NCI-H1092 treated with DMSO at 0.1 percent for 48 hours (cell line): Measurements from ENCODE around the gene NLRC5.

Experiments used
- DNase-seq: peaks from one replicate; lab custom pipeline; 2025; lab: John Stamatoyannopoulos, UW

Gene NLRC5, protein sequence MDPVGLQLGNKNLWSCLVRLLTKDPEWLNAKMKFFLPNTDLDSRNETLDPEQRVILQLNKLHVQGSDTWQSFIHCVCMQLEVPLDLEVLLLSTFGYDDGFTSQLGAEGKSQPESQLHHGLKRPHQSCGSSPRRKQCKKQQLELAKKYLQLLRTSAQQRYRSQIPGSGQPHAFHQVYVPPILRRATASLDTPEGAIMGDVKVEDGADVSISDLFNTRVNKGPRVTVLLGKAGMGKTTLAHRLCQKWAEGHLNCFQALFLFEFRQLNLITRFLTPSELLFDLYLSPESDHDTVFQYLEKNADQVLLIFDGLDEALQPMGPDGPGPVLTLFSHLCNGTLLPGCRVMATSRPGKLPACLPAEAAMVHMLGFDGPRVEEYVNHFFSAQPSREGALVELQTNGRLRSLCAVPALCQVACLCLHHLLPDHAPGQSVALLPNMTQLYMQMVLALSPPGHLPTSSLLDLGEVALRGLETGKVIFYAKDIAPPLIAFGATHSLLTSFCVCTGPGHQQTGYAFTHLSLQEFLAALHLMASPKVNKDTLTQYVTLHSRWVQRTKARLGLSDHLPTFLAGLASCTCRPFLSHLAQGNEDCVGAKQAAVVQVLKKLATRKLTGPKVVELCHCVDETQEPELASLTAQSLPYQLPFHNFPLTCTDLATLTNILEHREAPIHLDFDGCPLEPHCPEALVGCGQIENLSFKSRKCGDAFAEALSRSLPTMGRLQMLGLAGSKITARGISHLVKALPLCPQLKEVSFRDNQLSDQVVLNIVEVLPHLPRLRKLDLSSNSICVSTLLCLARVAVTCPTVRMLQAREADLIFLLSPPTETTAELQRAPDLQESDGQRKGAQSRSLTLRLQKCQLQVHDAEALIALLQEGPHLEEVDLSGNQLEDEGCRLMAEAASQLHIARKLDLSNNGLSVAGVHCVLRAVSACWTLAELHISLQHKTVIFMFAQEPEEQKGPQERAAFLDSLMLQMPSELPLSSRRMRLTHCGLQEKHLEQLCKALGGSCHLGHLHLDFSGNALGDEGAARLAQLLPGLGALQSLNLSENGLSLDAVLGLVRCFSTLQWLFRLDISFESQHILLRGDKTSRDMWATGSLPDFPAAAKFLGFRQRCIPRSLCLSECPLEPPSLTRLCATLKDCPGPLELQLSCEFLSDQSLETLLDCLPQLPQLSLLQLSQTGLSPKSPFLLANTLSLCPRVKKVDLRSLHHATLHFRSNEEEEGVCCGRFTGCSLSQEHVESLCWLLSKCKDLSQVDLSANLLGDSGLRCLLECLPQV (N-terminal part only)

DNA sequence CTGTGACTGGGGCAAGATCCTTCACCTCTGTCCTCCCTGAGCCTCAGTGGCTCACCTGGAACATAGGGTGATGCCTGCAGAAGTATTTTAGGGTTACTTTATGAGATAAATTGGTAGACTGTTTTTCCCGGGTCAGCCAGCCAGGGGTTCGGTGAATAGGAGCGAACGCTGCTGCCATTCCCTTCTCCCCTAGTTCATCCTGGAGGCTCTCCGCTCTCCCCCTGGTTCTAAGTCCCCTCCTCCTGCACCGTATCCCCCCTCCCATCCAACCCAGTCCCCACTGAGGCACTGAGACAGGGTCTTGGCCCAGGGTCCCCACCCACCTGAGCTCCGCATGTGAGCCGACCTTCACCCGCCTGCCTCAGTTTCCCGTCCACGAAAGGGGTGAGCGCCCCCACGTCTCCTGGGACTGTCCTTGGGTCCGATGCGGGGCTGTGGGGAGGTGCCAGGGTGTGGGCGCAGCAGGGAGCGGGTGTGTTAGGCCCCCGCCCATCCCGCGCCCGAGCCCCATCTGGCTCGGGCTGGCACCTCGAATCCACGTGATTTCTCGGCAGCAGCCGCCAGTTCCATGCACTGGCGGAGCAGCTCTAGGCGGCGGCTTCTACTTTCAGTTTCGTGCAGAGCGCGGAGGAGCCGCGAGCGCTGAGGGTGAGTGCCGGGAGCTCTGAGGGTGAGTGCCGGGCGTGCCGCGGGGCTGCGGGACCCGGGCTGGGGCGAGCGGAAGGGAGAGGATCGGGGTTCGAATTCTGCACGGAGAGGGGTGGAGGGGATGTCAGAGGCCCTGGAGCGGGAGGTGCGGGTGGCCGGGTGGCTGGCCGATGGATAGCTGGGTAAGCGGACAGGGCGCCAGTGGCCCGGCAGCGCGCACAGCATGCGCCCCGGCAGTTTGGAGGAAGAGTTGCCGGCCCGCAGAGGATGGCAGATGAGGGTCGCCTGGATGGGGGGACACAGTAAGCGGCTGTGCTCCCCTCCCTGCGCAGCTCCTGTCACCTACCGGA is at the start of gene NLRC5:
TSS of gene NLRC5 (plus strand) at position 610 of the 998 bp plus-strand sequence. CDS start 31,156 bp downstream, outside the sequence.
- DNase-seq: peak; percentile 66

- peak; percentile 28 for DNase-seq
Measured at GRCh38 chr16:56939801-56940200, 49.6 kb upstream of the NLRC5 start.

DNA sequence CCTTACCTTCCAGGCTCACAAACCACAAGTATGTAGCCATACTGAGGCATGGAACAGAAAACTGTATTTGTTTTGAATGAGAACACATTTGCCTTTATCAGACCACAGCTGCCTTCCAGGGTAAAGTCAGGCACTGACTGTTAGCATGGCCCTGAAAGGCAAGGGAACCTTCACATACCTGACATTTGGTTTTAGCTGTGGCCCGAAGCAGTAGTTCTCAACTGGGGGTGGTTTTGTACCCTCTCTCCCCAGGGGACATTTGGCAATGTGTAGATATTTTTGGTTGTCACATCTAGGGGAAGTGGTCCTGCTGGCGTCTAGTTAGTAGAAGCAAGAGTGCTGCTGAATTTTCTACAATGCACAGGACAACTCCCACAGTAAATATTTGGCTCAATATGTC is 48.3 kb upstream of the NLRC5 start:
- no peak for DNase-seq

GRCh38 chr16:56941856-56942331 is 47.5 kb upstream of the NLRC5 start:
- no peak for DNase-seq

- no peak for DNase-seq
Measured at GRCh38 chr16:56943761-56944375, 45.5 kb upstream of the NLRC5 start.

- DNase-seq: no peak
Measured at GRCh38 chr16:56944954-56945839, 44.2 kb upstream of the NLRC5 start.

DNA sequence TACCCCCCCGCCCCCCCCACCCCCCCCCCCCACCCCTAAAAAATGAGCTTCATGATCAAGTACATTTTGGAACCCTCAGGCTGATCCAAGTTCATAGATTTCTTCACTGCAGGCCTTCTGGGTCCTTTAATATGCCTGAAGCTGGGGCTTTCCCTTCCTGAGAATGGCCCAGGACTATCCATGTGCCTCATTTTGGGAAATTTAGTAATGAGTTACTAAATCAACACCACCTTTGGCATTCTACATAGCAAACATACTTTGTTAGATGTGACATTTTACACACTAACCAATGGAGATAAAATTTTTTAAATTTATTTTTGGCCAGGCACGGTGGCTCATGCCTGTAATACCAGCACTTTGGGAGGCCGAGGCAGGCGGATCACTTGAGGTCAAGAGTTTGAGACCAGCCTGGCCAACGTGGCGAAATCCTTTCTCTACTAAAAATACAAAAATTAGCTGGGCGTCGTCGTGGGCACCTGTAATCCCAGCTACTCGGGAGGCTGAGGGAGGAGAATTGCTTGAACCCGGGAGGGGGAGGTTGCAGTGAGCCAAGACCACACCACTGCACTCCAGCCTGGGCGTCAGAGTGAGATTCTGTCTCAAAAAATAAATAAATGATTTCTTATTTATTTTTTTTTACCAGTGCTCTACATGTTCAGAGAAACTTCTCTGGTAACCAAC is 43.4 kb upstream of the NLRC5 start:
- DNase-seq: no peak

- DNase-seq: no peak
Measured at GRCh38 chr16:56946767-56947603, 42.4 kb upstream of the NLRC5 start.

DNA sequence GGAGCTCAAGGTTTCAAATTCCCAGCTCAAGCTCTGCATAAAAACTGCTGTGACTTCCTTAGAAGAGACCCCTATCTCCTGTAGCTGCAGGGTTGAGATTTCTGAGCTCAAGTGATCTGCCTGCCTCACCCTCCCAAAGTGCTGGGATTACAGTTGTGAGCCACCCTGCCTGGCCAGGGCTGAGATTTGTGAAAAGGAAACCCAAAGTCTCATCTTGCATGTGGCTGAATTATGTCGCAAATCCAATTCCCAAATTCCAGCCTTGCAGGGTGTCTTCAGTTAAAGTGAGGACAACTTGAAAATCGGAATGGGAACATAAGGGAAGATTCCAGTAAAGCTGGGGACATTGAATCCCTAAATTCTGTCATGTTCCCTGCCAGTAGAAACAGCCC is 41.8 kb upstream of the NLRC5 start:
- DNase-seq: no peak

DNA sequence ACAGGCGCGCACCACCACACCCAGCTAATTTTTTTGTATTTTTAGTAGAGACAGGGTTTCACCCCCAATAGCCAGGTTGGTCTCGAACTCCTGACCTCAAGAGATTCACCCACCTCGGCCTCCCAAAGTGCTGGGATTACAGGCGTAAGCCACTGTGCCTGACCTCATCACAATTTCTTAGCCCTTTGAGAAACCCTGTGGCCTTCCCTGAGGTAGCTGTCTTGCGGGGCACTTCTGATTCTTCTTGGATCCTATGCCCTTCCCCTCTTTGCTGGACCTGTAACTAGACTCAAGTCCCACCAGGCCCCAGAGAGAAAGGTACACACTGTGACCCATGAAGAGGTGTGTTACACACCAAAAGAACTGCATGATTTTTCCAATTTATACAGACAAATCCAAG is 41.1 kb upstream of the NLRC5 start:
- DNase-seq: no peak

- DNase-seq: no peak
Measured at GRCh38 chr16:56950051-56950450, 39.3 kb upstream of the NLRC5 start.

- no peak for DNase-seq
Measured at GRCh38 chr16:56950455-56950854, 38.9 kb upstream of the NLRC5 start.

- DNase-seq: peak; percentile 30
Measured at GRCh38 chr16:56950881-56951771, 38.2 kb upstream of the NLRC5 start.

DNA sequence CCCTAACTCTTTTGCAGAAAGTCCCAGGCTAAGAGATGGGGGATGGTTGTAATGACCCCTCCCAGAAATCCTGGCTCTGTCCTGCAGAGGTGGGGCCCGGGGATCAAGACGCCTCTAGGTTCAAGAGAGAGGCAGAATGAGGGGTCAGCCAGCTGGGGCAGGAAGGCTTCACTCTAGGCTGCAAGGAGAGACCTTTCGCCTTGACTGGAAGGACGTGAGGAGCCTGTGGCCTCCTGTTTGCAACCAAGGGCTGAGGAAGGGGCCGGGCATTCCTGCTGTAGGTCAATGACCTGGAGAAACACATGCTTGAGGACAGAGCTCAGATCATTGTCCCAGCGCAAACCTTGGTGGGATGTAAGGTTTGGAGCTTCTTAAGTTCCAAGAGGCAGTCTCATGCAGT is 36.4 kb upstream of the NLRC5 start:
- no peak for DNase-seq

GRCh38 chr16:56956076-56956475 is 33.3 kb upstream of the NLRC5 start:
- DNase-seq: no peak

DNA sequence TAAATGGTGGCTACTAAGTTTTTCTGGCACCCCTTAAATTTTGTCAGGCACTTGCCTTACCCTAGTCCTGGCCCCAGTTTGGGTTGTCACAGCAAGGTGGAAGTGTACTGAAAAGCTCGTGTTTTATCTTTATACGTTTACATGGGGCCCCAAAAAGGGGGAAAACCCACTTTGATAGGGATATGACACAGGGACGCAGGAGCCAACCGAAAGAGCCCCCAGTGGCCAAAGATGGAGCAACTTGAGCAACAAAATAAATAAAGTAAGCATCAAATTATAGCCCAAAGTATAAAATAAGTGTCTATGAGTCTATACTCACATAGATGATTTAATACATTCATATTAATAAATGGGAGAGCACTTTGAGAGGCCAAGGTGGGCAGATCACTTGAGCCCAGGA is 32.6 kb upstream of the NLRC5 start:
- DNase-seq: no peak
